ENCODE measurements around the gene TMEM25.
"Not testable (repeated sequence)": the region's sequence is repeated elsewhere in the genome, so short reads cannot be mapped to it uniquely, and the experiment has no call there.

TMEM25 gene

GRCh38 chr11:118577995-118578394 is 47.0 kb downstream of the TMEM25 start:
- DNase-seq (ENCODE audit: low read depth in 1 of 2, low spot score in 1 of 2), result not testable (repeated sequence)

- DNase-seq (ENCODE audit: low read depth in 1 of 2, low spot score in 1 of 2), result no peak
These were observed 50.1 kb downstream of the TMEM25 start for GRCh38 chr11:118581057-118581456.

Data from activated CD4-positive, alpha-beta T cell treated with anti-CD3 and anti-CD28 coated beads, Interleukin-2, amount 50 U/mL, for 24 hours (primary cell).